Sigmoid colon (tissue), 7 donors: ENCODE results near the gene RNF144A. TPM values are rescaled to one million over a fixed set of nuclear protein-coding genes. Genes with fewer than 3 reads are reported as not detected.
"Not testable (repeated sequence)": the region's sequence is repeated elsewhere in the genome, so short reads cannot be mapped to it uniquely, and the experiment has no call there.

Experiments
- DNase-seq: peaks from one replicate; pipeline ENCODE4 v3.0.0-alpha.2; 2019
- H3K27ac ChIP-seq, 4 donors: fragments of 200-600 bp; sonication (generic); one replicate each; pipeline ENCODE4 v1.5.1; 2016 to 2019; ENCODE audit warnings: mild to moderate bottlenecking in 1 of 4
- H3K27me3 ChIP-seq, 3 donors: fragments of 200-600 bp; sonication (generic); one replicate each; pipeline ENCODE4 v1.5.1; 2019; ENCODE audit warnings: mild to moderate bottlenecking in 1 of 3
- H3K36me3 ChIP-seq, 4 donors: fragments of 200-600 bp; sonication (generic); one replicate each; pipeline ENCODE4 v1.5.1; 2016 to 2019
- H3K4me1 ChIP-seq, 4 donors: fragments of 200-600 bp; sonication (generic); one replicate each; pipeline ENCODE4 v1.5.1; 2017 to 2019
- H3K4me3 ChIP-seq, 4 donors: fragments of 200-600 bp; sonication (generic); one replicate each; pipeline ENCODE4 v1.5.1; 2017 to 2019; ENCODE audit warnings: mild to moderate bottlenecking in 2 of 4, moderate library complexity in 1 of 4
- H3K9me3 ChIP-seq, 4 donors: fragments of 200-600 bp in 3 of 4; sonication (generic) in 3 of 4; one replicate each; pipeline versions ENCODE4 v1.5.1 to v1.6.1; 2013 to 2019
- EP300 ChIP-seq, 4 donors: sonication (generic); formaldehyde crosslinking; IDR thresholded peaks; one replicate each; pipeline ENCODE4 v1.6.1; 2017; ENCODE audit warnings: antibody characterized with exemption in 4 of 4
- POLR2A ChIP-seq, 2 donors: fragments of 450-650 bp; IDR thresholded peaks; one replicate each; pipeline ENCODE4 v1.6.1; 2016; ENCODE audit warnings: antibody characterized with exemption in 2 of 2, mild to moderate bottlenecking in 2 of 2, moderate library complexity in 2 of 2
- POLR2AphosphoS5 ChIP-seq, 4 donors: sonication (generic); formaldehyde crosslinking; IDR thresholded peaks; one replicate each; pipeline ENCODE4 v1.6.1; 2017; ENCODE audit warnings: antibody characterized with exemption in 4 of 4
- WGBS, 2 donors: extraction: QIAGEN DNeasy Blood & Tissue Kit; methylation state at CpG; one replicate each; pipeline ENCODE4 v1.1.7; 2013; 5-methylcytosine and 5-hydroxymethylcytosine counted together
- intact Hi-C: fragments of 100-400 bp; cut with DNase I; formaldehyde crosslinking; loops from one replicate; pipeline ENCODE4 v1.15.1; 2023
- polyA plus RNA-seq, 3 donors: library from polyadenylated mRNA; stranded (reverse); fragments of 200-250 nt; gene quantifications; one replicate each; pipeline ENCODE4 v1.2.3, GENCODE V29; 2013
- total RNA-seq, 4 donors: library from RNA; depleted of rRNA; stranded (reverse); fragments of >200 nt; gene quantifications; one replicate each; pipeline ENCODE4 v1.1.0, GENCODE V29; 2016
- TF ChIP-seq, protein P1 (sequence below), 4 experiments: fragments of 450-650 bp in 3 of 4; fragments of 200-600 bp in 1 of 4; IDR thresholded peaks; one replicate each; pipeline ENCODE4 v1.5.1; 2016 to 2019; ENCODE audit warnings: antibody characterized with exemption in 4 of 4, mild to moderate bottlenecking in 3 of 4, moderate library complexity in 2 of 4
- donor health status: healthy with polysubstance abuse.
- donor health status: Bipolar disorder and iron deficiency.
- donor health status: healthy.

RNF144A gene
- total and polyA plus RNA-seq, 7 donors: 4.8 to 14.2 (median 12.1) TPM

DNA sequence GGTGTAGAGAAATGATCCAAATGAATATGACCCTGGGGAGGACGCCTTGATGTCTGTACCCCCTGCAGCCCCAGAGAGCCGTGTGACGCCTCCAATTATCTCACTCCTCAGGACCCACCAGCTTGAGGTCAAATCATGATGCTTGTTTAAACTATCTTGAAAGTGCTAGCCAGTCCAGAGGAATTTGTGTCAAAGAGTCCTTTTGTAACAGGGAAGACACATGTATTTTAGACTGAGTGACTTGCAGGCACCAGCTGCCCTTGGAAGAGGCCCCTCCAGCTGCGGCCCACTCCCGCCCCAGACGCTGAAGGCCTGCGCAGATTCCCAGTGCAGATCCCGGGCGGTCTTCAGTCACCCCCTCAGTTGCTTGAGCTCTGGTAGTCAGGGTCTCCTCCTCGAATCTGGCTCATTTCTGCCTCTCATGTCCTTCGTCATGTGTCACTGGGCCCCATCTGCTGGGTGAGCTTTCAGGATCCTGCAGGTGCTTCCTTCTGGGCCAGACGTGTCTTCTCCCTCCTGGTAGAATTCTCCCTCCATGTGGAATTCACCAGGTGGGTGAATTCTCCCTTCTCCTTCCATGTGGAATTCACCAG lies 77.4 kb downstream of the RNF144A start:
- Histone ChIP-seq H3K36me3 (no peaks in the 10 kb centered on the region), H3K27me3 (no peaks in the 10 kb centered on the region), H3K4me1 (peaks cover 0 to 14% (median 0%) of the 10 kb centered on the region in 4 donors), H3K9me3 (no peaks in the 10 kb centered on the region), H3K4me3 (no peak overlapping the region), H3K27ac (peak overlapping the region in 2 of 4 donors; percentile 11 to 19)
- TF ChIP-seq, protein P1, sequence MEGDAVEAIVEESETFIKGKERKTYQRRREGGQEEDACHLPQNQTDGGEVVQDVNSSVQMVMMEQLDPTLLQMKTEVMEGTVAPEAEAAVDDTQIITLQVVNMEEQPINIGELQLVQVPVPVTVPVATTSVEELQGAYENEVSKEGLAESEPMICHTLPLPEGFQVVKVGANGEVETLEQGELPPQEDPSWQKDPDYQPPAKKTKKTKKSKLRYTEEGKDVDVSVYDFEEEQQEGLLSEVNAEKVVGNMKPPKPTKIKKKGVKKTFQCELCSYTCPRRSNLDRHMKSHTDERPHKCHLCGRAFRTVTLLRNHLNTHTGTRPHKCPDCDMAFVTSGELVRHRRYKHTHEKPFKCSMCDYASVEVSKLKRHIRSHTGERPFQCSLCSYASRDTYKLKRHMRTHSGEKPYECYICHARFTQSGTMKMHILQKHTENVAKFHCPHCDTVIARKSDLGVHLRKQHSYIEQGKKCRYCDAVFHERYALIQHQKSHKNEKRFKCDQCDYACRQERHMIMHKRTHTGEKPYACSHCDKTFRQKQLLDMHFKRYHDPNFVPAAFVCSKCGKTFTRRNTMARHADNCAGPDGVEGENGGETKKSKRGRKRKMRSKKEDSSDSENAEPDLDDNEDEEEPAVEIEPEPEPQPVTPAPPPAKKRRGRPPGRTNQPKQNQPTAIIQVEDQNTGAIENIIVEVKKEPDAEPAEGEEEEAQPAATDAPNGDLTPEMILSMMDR (IDR thresholded peaks at IDR 0.05): no peak
- TF ChIP-seq POLR2AphosphoS5 (IDR thresholded peaks at IDR 0.05) (no peak), POLR2A (IDR thresholded peaks at IDR 0.05) (no peak), EP300 (IDR thresholded peaks at IDR 0.05) (no peak)
- DNase-seq: no peak
- intact Hi-C loops: no loop called here
- 89 to 94% methylated on average over 12 of the region's 12 CpGs for WGBS, 2 donors

DNA sequence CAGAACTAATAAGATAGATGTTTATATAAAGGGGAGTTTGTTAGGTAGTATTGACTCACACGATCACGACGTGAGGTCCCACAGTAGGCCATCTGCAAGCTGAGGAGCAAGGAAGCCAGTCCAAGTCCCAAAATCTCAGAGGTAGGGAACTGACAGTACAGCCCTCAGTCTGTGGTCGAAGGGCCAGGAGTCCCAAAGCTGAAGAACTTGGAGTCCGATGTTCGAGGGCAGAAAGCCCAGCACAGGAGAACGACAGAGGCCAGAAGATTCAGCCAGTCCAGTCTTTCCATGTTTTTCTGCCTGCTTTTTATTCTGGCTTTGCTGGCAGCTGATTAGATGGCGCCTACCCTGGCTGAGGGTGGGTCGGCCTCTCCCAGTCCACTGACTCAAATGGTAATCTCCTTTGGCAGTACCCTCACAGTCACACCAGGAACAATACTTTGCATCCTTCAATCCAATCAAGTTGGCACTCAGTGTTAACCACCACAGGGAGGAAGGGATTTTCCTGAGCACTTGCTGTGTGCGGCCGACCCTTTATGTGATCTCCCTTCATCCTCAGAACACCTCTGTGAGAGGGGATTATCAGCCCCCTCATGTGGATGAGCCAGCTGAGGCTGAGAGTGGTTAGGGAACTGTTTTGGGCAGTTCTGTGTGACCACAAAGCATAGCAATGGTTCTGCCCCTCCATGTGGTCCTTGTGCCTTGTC lies 78.3 kb downstream of the RNF144A start:
- Histone ChIP-seq H3K4me3 (no peak overlapping the region), H3K36me3 (no peaks in the 10 kb centered on the region), H3K9me3 (no peaks in the 10 kb centered on the region), H3K27me3 (no peaks in the 10 kb centered on the region), H3K27ac (no peak overlapping the region), H3K4me1 (peaks cover 0 to 14% (median 0%) of the 10 kb centered on the region in 4 donors)
- TF ChIP-seq EP300 (IDR thresholded peaks at IDR 0.05) (no peak), POLR2AphosphoS5 (IDR thresholded peaks at IDR 0.05) (no peak), POLR2A (IDR thresholded peaks at IDR 0.05) (no peak)
- TF ChIP-seq, protein P1 (IDR thresholded peaks at IDR 0.05): no peak
- no peak for DNase-seq
- 90 to 95% methylated on average over 11 of the region's 11 CpGs for WGBS, 2 donors
- intact Hi-C loops: no loop called here

DNA sequence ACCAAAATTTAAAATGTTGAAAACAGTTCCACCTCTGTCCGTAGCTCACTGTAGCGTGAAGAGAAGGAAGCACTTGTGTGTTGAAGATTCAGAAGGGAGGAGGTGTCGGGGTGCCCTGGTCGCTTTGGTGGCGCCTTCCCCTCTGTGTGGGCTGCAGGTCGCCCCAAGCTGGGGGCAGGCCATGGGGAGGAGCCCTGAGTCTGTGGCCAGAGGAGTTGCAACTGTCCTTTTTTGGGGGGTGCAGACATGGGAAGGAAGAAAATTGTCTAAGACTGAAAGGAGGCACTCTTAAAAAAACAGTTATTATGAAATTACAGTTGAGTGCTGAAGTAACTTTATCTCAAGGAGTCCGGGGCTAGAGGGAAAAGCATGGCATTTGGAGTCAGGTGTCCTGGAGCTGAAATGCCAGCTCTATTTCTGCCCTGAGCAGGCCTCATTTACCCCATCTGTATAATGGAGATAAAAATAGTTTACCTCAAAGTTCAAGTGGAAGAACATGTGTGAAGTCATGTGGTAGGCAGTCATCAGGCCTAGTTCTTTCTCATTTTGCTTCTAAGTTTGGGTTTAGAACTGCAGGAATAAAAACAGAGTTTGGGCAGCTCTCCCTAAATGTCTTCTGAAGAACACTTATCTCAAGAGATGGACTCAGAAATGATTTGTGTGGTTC lies 82.1 kb downstream of the RNF144A start:
- no peak for DNase-seq
- TF ChIP-seq POLR2A (IDR thresholded peaks at IDR 0.05) (no peak), POLR2AphosphoS5 (IDR thresholded peaks at IDR 0.05) (no peak), EP300 (IDR thresholded peaks at IDR 0.05) (no peak)
- TF ChIP-seq, protein P1 (IDR thresholded peaks at IDR 0.05): no peak
- H3K27ac ChIP-seq: no peak overlapping the region
- intact Hi-C loops: no loop called here
- WGBS, 2 donors: 66 to 90% methylated on average over 7 of the region's 7 CpGs
- H3K4me1 ChIP-seq: no peaks in the 10 kb centered on the region
- H3K4me3 ChIP-seq: no peak overlapping the region
- no peaks in the 10 kb centered on the region for H3K36me3 ChIP-seq
- H3K9me3 ChIP-seq: no peaks in the 10 kb centered on the region
- H3K27me3 ChIP-seq: no peaks in the 10 kb centered on the region

DNA sequence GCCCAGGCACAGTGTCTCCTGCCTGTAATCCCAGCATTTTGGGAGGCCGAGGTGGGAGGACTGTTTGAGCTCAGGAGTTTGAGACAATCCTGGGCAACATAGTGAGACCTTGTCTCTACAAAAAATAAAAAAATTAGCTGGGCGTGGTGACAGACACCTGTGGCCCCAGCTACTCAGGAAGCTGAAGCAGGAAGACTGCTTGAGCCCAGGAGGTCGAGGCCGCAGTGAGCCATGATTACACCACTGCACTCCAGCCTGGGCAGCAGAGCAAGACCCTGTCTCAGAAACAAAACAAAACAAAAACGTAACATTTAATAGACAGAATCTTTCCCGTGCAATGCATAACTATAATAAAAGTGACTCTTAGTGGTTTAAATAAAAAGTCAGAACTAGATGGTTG lies 84.2 kb downstream of the RNF144A start:
- H3K4me3 ChIP-seq, H3K27me3 ChIP-seq, DNase-seq, H3K9me3 ChIP-seq, H3K27ac ChIP-seq, H3K36me3 ChIP-seq, intact Hi-C loops: not testable (repeated sequence)
- peaks cover 0 to 18% (median 6%) of the 10 kb centered on the region in 4 donors for H3K4me1 ChIP-seq
- WGBS, 2 donors: 81 to 90% methylated on average over 6 of the region's 6 CpGs

DNA sequence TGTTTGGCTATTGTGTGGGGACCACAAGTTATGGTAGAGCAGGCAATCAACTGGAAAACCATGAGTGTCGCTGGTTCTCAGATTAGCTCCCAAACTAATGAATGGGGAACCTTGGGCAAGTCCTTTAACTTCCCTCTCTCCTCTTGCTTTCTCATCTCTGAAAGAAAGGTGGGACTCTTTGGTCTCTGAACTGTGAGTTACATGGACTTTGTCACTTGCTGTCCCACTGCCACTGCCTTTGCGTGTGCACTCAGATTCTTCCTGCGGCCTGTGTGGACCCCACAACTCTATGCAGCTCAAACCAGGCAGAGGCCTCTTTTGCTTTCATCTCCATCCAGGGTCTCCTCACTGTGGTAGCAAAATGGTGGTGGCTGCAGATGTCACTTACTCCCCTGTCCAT lies 86.7 kb downstream of the RNF144A start:
- TF ChIP-seq EP300 (IDR thresholded peaks at IDR 0.05): no peak
- TF ChIP-seq, protein P1 (IDR thresholded peaks at IDR 0.05): no peak
- no peak for TF ChIP-seq POLR2A (IDR thresholded peaks at IDR 0.05)
- TF ChIP-seq POLR2AphosphoS5 (IDR thresholded peaks at IDR 0.05): no peak
- intact Hi-C loops: no loop called here

More for the DNA sequence above, 86.7 kb downstream of the RNF144A start:
- WGBS, 2 donors: 94 to 96% methylated on average over 3 of the region's 3 CpGs
- no peak for DNase-seq
- Histone ChIP-seq H3K27ac (no peak overlapping the region), H3K4me3 (no peak overlapping the region), H3K9me3 (no peaks in the 10 kb centered on the region), H3K4me1 (peaks cover 0 to 39% (median 24%) of the 10 kb centered on the region in 4 donors), H3K27me3 (no peaks in the 10 kb centered on the region), H3K36me3 (no peaks in the 10 kb centered on the region)
